SU-DHL-6 (cell line): ENCODE results near the gene TRPV5.

ENCODE experiments used
- H2AFZ ChIP-seq: fragments of 200-600 bp; sonication (generic); 2 replicates; pipeline ENCODE4 v1.6.1; 2014; ENCODE audit warnings: low read depth, mild to moderate bottlenecking, moderate library complexity, mixed read lengths, antibody characterized with exemption, low read length; ENCODE audit not compliant: severe bottlenecking
- H3F3A ChIP-seq: fragments of 200-600 bp; shearing (Covaris generic); 2 replicates; pipeline ENCODE4 v1.6.0; 2016; ENCODE audit warnings: antibody characterized with exemption, mild to moderate bottlenecking; ENCODE audit not compliant: insufficient read depth
- H3K27ac ChIP-seq: fragments of 200-600 bp; sonication (generic); 2 replicates; pipeline ENCODE4 v1.5.1; 2016; ENCODE audit warnings: low read depth, mild to moderate bottlenecking, low read length, moderate library complexity, mixed read lengths
- H3K27me3 ChIP-seq: fragments of 200-600 bp; sonication (generic), shearing (Covaris generic); 2 replicates; pipeline ENCODE4 v1.6.0; 2014; ENCODE audit warnings: mild to moderate bottlenecking, low read length
- H3K36me3 ChIP-seq: fragments of 200-600 bp; sonication (generic); 2 replicates; pipeline ENCODE4 v1.6.1; 2014; ENCODE audit warnings: mild to moderate bottlenecking, low read length, mixed read lengths
- H3K4me2 ChIP-seq: fragments of 300-600, 200-600 bp; shearing (Covaris generic), sonication (generic); 2 replicates; pipeline ENCODE4 v1.6.0; 2014; ENCODE audit warnings: low read length, low read depth, mild to moderate bottlenecking; ENCODE audit not compliant: poor library complexity, severe bottlenecking
- H3K4me3 ChIP-seq: fragments of 200-600 bp; sonication (generic); 2 replicates; pipeline ENCODE4 v1.5.1; 2014; ENCODE audit warnings: antibody characterized with exemption, low read length, mild to moderate bottlenecking, mixed read lengths; ENCODE audit not compliant: insufficient read depth, poor library complexity, severe bottlenecking
- H3K79me2 ChIP-seq: fragments of 200-600 bp; sonication (generic); 2 replicates; pipeline ENCODE4 v1.6.1; 2014; ENCODE audit warnings: mild to moderate bottlenecking, low read length, moderate library complexity; ENCODE audit not compliant: insufficient read depth
- H3K9ac ChIP-seq: fragments of 200-600 bp; sonication (generic); 2 replicates; pipeline ENCODE4 v1.7.0; 2014; ENCODE audit warnings: mild to moderate bottlenecking, low read length
- H3K9me2 ChIP-seq: fragments of 200-600 bp; sonication (generic); replicated peaks from 2 replicates; pipeline ENCODE4 v1.6.1; 2014; ENCODE audit warnings: low read length; ENCODE audit not compliant: insufficient read depth
- H3K9me3 ChIP-seq: fragments of 200-600 bp; sonication (generic); 2 replicates; pipeline ENCODE4 v1.6.1; 2014; ENCODE audit warnings: low read length, mixed read lengths; ENCODE audit not compliant: insufficient read depth
- H4K20me1 ChIP-seq: fragments of 200-600 bp; sonication (generic); 2 replicates; pipeline ENCODE4 v1.6.1; 2014; ENCODE audit warnings: low read depth, mild to moderate bottlenecking, antibody characterized with exemption, low read length, moderate library complexity, mixed read lengths
- CTCF ChIP-seq: fragments of 200-600 bp; sonication (generic); IDR thresholded peaks from one replicate; pipeline ENCODE4 v1.5.1; 2017; ENCODE audit warnings: antibody characterized with exemption, mild to moderate bottlenecking, low read length, moderate library complexity; ENCODE audit not compliant: insufficient read depth, poor library complexity, severe bottlenecking
- EZH2phosphoT487 ChIP-seq: fragments of 200-600 bp; sonication (generic), shearing (Covaris generic); conservative IDR thresholded peaks from 2 replicates; pipeline ENCODE4 v1.6.1; 2018; ENCODE audit warnings: mild to moderate bottlenecking, antibody characterized with exemption, low read length, moderate library complexity, mixed read lengths

Gene TRPV5

GRCh38 chr7:142956951-142957623 lies 23.5 kb upstream of the TRPV5 start:
- Histone ChIP-seq H3K9me3 (no peaks in the 10 kb centered on the region), H3K36me3 (no peaks in the 10 kb centered on the region), H3K27ac (no peak overlapping the region), H3K9me2 (no peaks in the 10 kb centered on the region), H3K9ac (no peak overlapping the region), H3K4me3 (no peak overlapping the region), H4K20me1 (no peaks in the 10 kb centered on the region), H3K4me2 (no peak overlapping the region), H3K27me3 (no peaks in the 10 kb centered on the region), H3K79me2 (no peaks in the 10 kb centered on the region), H3F3A (no peaks in the 10 kb centered on the region), H2AFZ (no peak overlapping the region)
- TF ChIP-seq CTCF (no peak), EZH2phosphoT487 (no peak)

- no peaks in the 10 kb centered on the region for H3K27me3 ChIP-seq
- H3K79me2 ChIP-seq = no peaks in the 10 kb centered on the region
- no peak overlapping the region for H2AFZ ChIP-seq
- TF ChIP-seq CTCF (no peak), EZH2phosphoT487 (no peak)
- no peaks in the 10 kb centered on the region for H3F3A ChIP-seq
- no peak overlapping the region for H3K4me3 ChIP-seq
- H3K27ac ChIP-seq = no peak overlapping the region
- H3K4me2 ChIP-seq = no peak overlapping the region
- H4K20me1 ChIP-seq = no peaks in the 10 kb centered on the region
- H3K9me3 ChIP-seq = no peaks in the 10 kb centered on the region
- H3K9ac ChIP-seq = no peak overlapping the region
- no peaks in the 10 kb centered on the region for H3K36me3 ChIP-seq
- no peaks in the 10 kb centered on the region for H3K9me2 ChIP-seq
Observed at GRCh38 chr7:142954680-142955268, 21.2 kb upstream of the TRPV5 start.

- no peaks in the 10 kb centered on the region for H3K9me2 ChIP-seq
- no peak overlapping the region for H3K4me3 ChIP-seq
- no peaks in the 10 kb centered on the region for H3K79me2 ChIP-seq
- no peaks in the 10 kb centered on the region for H3K27me3 ChIP-seq
- no peak overlapping the region for H3K27ac ChIP-seq
- H3K9me3 ChIP-seq = no peaks in the 10 kb centered on the region
- H3K36me3 ChIP-seq = no peaks in the 10 kb centered on the region
- no peaks in the 10 kb centered on the region for H4K20me1 ChIP-seq
- no peak overlapping the region for H2AFZ ChIP-seq
- no peak overlapping the region for H3K4me2 ChIP-seq
- H3K9ac ChIP-seq = no peak overlapping the region
- TF ChIP-seq CTCF (no peak), EZH2phosphoT487 (no peak)
- H3F3A ChIP-seq = no peaks in the 10 kb centered on the region
Observed at GRCh38 chr7:142950235-142950634, 16.7 kb upstream of the TRPV5 start.
